Vagina (tissue), 2 donors: Measurements from ENCODE around the gene SIRPB1.

Experiments
- POLR2A ChIP-seq, 2 donors: fragments of 450-650 bp; IDR thresholded peaks; one replicate each; pipeline ENCODE4 v1.6.1; 2017; ENCODE audit warnings: antibody characterized with exemption in 2 of 2, mild to moderate bottlenecking in 2 of 2, moderate library complexity in 2 of 2
- TF ChIP-seq, protein P1 (sequence below), 3 experiments: fragments of 450-650 bp in 2 of 3; fragments of 200-600 bp in 1 of 3; sonication (generic) in 1 of 3; IDR thresholded peaks; one replicate each; pipeline ENCODE4 v1.5.1; 2017 to 2019; ENCODE audit warnings: antibody characterized with exemption in 3 of 3, mild to moderate bottlenecking in 2 of 3, moderate library complexity in 2 of 3

DNA sequence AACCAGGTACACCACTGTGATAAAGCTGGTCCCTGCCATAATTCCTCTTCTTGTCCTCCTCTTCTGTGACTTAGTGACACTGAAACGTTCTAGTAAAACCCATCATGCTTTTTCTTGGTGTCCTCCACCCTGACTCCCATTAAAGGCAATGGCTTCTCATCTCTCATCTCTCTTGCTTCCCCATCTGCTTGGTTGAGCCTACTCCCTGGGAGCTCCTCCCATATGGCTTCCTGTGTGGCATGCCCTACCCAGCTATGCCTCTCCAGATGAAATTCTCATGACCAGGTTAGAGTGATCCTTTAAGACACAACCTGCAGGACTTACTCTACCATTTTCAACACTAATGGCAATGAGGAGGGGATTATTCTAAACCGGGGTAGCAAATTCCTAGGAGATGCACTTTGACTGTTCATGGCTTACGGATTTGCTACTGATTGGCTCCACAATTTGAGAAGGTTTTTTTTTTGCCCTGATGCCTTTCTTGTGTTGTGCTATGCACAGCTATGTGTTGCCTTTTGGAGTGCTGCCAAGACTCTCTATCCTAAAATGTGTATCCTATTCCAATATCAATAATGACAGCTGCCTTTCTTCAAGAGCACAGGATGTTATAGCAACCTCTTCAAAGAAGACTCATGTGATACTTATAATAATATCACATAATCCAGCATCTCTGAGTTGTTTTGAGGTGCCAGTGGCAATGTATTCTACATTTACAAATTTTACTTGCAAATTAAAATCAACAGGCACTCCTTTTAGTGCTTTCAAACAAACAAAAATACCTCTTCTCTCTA lies 31.7 kb upstream of the SIRPB1 start:
- TF ChIP-seq, protein P1, sequence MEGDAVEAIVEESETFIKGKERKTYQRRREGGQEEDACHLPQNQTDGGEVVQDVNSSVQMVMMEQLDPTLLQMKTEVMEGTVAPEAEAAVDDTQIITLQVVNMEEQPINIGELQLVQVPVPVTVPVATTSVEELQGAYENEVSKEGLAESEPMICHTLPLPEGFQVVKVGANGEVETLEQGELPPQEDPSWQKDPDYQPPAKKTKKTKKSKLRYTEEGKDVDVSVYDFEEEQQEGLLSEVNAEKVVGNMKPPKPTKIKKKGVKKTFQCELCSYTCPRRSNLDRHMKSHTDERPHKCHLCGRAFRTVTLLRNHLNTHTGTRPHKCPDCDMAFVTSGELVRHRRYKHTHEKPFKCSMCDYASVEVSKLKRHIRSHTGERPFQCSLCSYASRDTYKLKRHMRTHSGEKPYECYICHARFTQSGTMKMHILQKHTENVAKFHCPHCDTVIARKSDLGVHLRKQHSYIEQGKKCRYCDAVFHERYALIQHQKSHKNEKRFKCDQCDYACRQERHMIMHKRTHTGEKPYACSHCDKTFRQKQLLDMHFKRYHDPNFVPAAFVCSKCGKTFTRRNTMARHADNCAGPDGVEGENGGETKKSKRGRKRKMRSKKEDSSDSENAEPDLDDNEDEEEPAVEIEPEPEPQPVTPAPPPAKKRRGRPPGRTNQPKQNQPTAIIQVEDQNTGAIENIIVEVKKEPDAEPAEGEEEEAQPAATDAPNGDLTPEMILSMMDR (IDR thresholded peaks at IDR 0.05) = no peak
- TF ChIP-seq POLR2A (IDR thresholded peaks at IDR 0.05) = no peak
